Liver (tissue), 9 donors: ENCODE results near the gene SS18L1. TPM values are rescaled to one million over a fixed set of nuclear protein-coding genes. Genes with fewer than 3 reads are reported as not detected.

Experiments
- DNase-seq: peaks from one replicate; pipeline ENCODE4 v3.0.0-alpha.2; 2017; ENCODE audit warnings: low spot score
- H3K27ac ChIP-seq, 2 donors: one replicate each; pipeline ENCODE4 v1.7.0; 2013; ENCODE audit warnings: inconsistent platforms in 2 of 2, low read length in 2 of 2, control low read depth in 1 of 2, low read depth in 1 of 2, mild to moderate bottlenecking in 1 of 2
- H3K27me3 ChIP-seq, 4 donors: one replicate each; pipeline versions ENCODE4 v1.6.1 to v1.7.0; 2013; ENCODE audit warnings: low read length in 3 of 4, inconsistent platforms in 1 of 4, mild to moderate bottlenecking in 1 of 4, moderate library complexity in 1 of 4; ENCODE audit not compliant: control insufficient read depth in 4 of 4, insufficient read depth in 4 of 4
- H3K36me3 ChIP-seq, 4 donors: one replicate each; pipeline versions ENCODE4 v1.6.1 to v1.7.0; 2013; ENCODE audit warnings: low read length in 3 of 4, mild to moderate bottlenecking in 3 of 4, low read depth in 1 of 4, moderate library complexity in 1 of 4; ENCODE audit not compliant: control insufficient read depth in 4 of 4, insufficient read depth in 3 of 4
- H3K4me1 ChIP-seq, 4 donors: one replicate each; pipeline versions ENCODE4 v1.6.1 to v1.7.0; 2013; ENCODE audit warnings: low read length in 3 of 4, mild to moderate bottlenecking in 3 of 4, moderate library complexity in 1 of 4; ENCODE audit not compliant: control insufficient read depth in 4 of 4, insufficient read depth in 4 of 4
- H3K4me3 ChIP-seq, 3 donors: one replicate each; pipeline versions ENCODE4 v1.6.1 to v1.7.0; 2013; ENCODE audit warnings: low read length in 3 of 3, control low read depth in 1 of 3, low read depth in 1 of 3, mild to moderate bottlenecking in 1 of 3
- H3K9ac ChIP-seq, 2 donors: one replicate each; pipeline ENCODE4 v1.7.0; 2013; ENCODE audit warnings: low read length in 2 of 2, mild to moderate bottlenecking in 2 of 2, moderate library complexity in 2 of 2, control low read depth in 1 of 2, low read depth in 1 of 2
- H3K9me3 ChIP-seq, 4 donors: one replicate each; pipeline versions ENCODE4 v1.6.1 to v1.7.0; 2013; ENCODE audit warnings: low read length in 3 of 4; ENCODE audit not compliant: control insufficient read depth in 4 of 4
- EGR1 ChIP-seq, 2 donors: IDR thresholded peaks; 2 replicates each; pipeline ENCODE4 v1.6.1; 2016 to 2018; ENCODE audit warnings: antibody characterized with exemption in 2 of 2, low read depth in 2 of 2
- FOXA1 ChIP-seq: IDR thresholded peaks from 2 replicates; pipeline ENCODE4 v1.6.1; 2016; ENCODE audit warnings: antibody characterized with exemption
- GABPA ChIP-seq, 2 donors: IDR thresholded peaks in 1 of 2; conservative IDR thresholded peaks in 1 of 2; 2 replicates each; pipeline ENCODE4 v1.6.1; 2016; ENCODE audit warnings: antibody characterized with exemption in 2 of 2, mild to moderate bottlenecking in 1 of 2, moderate library complexity in 1 of 2
- HNF4A ChIP-seq, 2 donors: conservative IDR thresholded peaks; 2 replicates each; pipeline ENCODE4 v1.6.1; 2016; ENCODE audit warnings: antibody characterized with exemption in 2 of 2, mild to moderate bottlenecking in 2 of 2
- HNF4G ChIP-seq: IDR thresholded peaks from 2 replicates; pipeline ENCODE4 v1.6.1; 2016; ENCODE audit warnings: antibody characterized with exemption
- JUND ChIP-seq, 2 donors: IDR thresholded peaks; 2 replicates each; pipeline ENCODE4 v1.6.1; 2016; ENCODE audit warnings: antibody characterized with exemption in 2 of 2
- RAD21 ChIP-seq, 2 donors: IDR thresholded peaks; 2 replicates each; pipeline ENCODE4 v1.6.1; 2016; ENCODE audit warnings: antibody characterized with exemption in 2 of 2, mild to moderate bottlenecking in 2 of 2
- RXRA ChIP-seq, 2 donors: IDR thresholded peaks; 2 replicates each; pipeline ENCODE4 v1.6.1; 2017 to 2018; ENCODE audit warnings: antibody characterized with exemption in 2 of 2, mild to moderate bottlenecking in 1 of 2
- WGBS: extraction: QIAGEN DNeasy Blood & Tissue Kit; methylation state at CpG from one replicate; pipeline ENCODE4 v1.1.7; 2013; 5-methylcytosine and 5-hydroxymethylcytosine counted together
- polyA plus RNA-seq, 2 donors: library from polyadenylated mRNA; stranded (reverse) in 1 of 2; unstranded in 1 of 2; fragments of 200-250 nt in 1 of 2; fragments of >200 nt in 1 of 2; fragmentation: Nextera tagmentation in 1 of 2; extraction: Ambion mirVana in 1 of 2; gene quantifications; one replicate each; pipeline versions ENCODE4 v1.2.1 to v1.2.3, GENCODE V29; 2013 to 2015
- total RNA-seq, 2 donors: library from RNA; depleted of rRNA; stranded (reverse); fragments of >200 nt; gene quantifications; one replicate each; pipeline ENCODE4 v1.2.3, GENCODE V29; 2014
- TF ChIP-seq, protein P1 (sequence below): fragments of 150-350 bp; IDR thresholded peaks from 2 replicates; pipeline ENCODE4 v1.5.1; 2017; ENCODE audit warnings: improper control_type of control experiment, low read depth, low read length; ENCODE audit not compliant: missing input control
- TF ChIP-seq, protein P2 (sequence below): IDR thresholded peaks from 2 replicates; pipeline ENCODE4 v1.6.1; 2016; ENCODE audit warnings: antibody characterized with exemption, mild to moderate bottlenecking
- TF ChIP-seq, protein P3 (sequence below): IDR thresholded peaks from 2 replicates; pipeline ENCODE4 v1.6.1; 2016; ENCODE audit warnings: antibody characterized with exemption
- TF ChIP-seq, protein P4 (sequence below): IDR thresholded peaks from 2 replicates; pipeline ENCODE4 v1.6.1; 2016; ENCODE audit warnings: antibody characterized with exemption
- donor health status: healthy.
- donor health status: healthy.
- donor health status: healthy.
- donor health status: healthy.
- donor health status: healthy.

The SS18L1 gene
- total and polyA plus RNA-seq, 4 donors, result 6.1 to 24.3 (median 16.7) TPM

DNA sequence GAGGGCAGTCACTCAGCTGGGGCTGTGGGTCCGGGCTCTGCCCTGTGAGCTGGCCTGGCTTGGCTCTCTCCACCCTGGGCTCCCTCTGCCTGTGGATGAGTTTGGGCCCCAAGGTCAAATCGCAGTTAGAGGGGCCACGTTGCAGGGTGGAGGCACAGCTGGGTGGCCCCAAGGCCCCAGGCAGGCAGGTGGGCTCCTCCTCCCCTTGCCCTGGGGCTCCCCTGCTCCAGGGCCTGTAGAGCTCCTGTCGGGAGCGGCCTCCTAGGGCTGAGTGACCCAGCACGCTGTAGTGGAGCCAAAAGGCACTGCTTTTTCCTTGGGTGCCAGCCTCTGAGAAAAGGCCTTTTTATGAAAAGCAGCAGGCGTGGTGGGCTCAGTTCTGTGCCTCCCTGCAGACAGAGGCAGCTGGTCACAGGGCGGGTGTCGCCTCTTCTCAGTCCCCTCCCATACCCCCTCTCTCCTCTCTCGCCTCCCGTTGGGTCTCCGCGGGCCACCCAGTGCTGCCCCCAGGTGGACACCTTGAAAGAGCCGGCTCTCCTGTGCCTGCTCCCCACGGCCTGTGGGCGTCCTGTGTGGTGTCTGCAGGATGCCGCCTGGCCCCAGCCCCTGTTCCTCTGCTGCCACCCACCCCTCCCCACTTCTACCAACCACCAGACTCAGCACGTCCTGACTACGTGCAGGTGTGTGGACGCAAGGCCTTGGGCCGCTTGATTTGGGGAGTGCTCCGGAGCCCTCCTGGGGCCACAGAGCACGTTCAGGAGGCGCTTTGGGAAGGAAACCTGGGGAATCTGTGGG is 13.2 kb downstream of the SS18L1 start:
- no peaks in the 10 kb centered on the region for H3K9me3 ChIP-seq
- peaks cover 3 to 20% (median 6%) of the 10 kb centered on the region in 4 donors for H3K36me3 ChIP-seq
- peak; percentile 80 for DNase-seq
- H3K4me1 ChIP-seq, result peaks cover 4 to 39% (median 29%) of the 10 kb centered on the region in 4 donors
- 37% methylated on average over 24 of the region's 24 CpGs for WGBS
- no peak overlapping the region for H3K4me3 ChIP-seq
- no peaks in the 10 kb centered on the region for H3K27me3 ChIP-seq
- TF ChIP-seq HNF4A (conservative IDR thresholded peaks at IDR 0.05), result no peak
- TF ChIP-seq RAD21 (IDR thresholded peaks at IDR 0.05), result peak in 1 of 2 donors; percentile 82
- TF ChIP-seq, protein P1, sequence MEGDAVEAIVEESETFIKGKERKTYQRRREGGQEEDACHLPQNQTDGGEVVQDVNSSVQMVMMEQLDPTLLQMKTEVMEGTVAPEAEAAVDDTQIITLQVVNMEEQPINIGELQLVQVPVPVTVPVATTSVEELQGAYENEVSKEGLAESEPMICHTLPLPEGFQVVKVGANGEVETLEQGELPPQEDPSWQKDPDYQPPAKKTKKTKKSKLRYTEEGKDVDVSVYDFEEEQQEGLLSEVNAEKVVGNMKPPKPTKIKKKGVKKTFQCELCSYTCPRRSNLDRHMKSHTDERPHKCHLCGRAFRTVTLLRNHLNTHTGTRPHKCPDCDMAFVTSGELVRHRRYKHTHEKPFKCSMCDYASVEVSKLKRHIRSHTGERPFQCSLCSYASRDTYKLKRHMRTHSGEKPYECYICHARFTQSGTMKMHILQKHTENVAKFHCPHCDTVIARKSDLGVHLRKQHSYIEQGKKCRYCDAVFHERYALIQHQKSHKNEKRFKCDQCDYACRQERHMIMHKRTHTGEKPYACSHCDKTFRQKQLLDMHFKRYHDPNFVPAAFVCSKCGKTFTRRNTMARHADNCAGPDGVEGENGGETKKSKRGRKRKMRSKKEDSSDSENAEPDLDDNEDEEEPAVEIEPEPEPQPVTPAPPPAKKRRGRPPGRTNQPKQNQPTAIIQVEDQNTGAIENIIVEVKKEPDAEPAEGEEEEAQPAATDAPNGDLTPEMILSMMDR, result peak; percentile 57
- TF ChIP-seq, protein P2, sequence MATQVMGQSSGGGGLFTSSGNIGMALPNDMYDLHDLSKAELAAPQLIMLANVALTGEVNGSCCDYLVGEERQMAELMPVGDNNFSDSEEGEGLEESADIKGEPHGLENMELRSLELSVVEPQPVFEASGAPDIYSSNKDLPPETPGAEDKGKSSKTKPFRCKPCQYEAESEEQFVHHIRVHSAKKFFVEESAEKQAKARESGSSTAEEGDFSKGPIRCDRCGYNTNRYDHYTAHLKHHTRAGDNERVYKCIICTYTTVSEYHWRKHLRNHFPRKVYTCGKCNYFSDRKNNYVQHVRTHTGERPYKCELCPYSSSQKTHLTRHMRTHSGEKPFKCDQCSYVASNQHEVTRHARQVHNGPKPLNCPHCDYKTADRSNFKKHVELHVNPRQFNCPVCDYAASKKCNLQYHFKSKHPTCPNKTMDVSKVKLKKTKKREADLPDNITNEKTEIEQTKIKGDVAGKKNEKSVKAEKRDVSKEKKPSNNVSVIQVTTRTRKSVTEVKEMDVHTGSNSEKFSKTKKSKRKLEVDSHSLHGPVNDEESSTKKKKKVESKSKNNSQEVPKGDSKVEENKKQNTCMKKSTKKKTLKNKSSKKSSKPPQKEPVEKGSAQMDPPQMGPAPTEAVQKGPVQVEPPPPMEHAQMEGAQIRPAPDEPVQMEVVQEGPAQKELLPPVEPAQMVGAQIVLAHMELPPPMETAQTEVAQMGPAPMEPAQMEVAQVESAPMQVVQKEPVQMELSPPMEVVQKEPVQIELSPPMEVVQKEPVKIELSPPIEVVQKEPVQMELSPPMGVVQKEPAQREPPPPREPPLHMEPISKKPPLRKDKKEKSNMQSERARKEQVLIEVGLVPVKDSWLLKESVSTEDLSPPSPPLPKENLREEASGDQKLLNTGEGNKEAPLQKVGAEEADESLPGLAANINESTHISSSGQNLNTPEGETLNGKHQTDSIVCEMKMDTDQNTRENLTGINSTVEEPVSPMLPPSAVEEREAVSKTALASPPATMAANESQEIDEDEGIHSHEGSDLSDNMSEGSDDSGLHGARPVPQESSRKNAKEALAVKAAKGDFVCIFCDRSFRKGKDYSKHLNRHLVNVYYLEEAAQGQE, result no peak
- no peak for TF ChIP-seq FOXA1
- TF ChIP-seq GABPA (IDR thresholded peaks at IDR 0.05 in 1 of 2, conservative IDR thresholded peaks at IDR 0.05 in 1 of 2), result no peak
- peak overlapping the region; percentile 62 to 69 for H3K27ac ChIP-seq
- H3K9ac ChIP-seq, result peak overlapping the region in 1 of 2 donors; percentile 42

DNA sequence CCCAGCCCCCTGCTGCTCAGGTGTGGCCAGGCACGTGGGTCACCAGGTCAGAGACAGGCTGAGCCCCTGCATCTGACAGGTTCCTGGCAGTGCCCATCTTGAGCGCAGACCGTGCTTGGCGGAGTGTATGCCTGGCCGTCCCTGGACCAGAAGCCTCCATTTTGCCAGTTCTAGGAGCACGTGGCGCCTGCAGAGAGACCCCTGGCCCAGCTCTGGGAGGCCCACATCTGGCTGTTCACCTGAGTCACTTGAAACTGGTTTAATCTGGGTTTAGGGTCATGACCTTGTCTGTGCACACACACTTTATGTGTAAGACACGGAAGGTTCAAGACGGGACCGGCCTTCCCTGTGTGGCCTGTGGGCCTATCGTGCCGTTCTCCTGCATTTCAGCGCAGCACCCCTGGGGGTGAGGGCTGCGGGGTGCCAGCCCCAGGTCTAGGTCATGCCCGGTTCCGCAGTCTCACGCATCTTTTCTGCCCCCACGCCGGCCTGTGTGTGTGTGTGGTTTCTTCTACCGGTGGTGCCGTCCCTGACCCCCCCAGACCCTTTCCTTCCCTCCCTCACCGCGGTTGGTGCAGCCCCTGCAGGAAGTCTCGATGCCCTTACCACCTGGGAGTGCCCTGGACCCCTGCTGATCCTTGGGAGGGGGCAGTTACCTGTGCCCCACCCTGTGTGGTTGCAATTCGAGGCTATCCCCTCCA is 14.0 kb downstream of the SS18L1 start:
- H3K4me1 ChIP-seq, result peaks cover 4 to 38% (median 29%) of the 10 kb centered on the region in 4 donors
- no peak overlapping the region for H3K4me3 ChIP-seq
- H3K27ac ChIP-seq, result peak overlapping the region in 1 of 2 donors; percentile 11
- DNase-seq, result no peak
- TF ChIP-seq, protein P3, sequence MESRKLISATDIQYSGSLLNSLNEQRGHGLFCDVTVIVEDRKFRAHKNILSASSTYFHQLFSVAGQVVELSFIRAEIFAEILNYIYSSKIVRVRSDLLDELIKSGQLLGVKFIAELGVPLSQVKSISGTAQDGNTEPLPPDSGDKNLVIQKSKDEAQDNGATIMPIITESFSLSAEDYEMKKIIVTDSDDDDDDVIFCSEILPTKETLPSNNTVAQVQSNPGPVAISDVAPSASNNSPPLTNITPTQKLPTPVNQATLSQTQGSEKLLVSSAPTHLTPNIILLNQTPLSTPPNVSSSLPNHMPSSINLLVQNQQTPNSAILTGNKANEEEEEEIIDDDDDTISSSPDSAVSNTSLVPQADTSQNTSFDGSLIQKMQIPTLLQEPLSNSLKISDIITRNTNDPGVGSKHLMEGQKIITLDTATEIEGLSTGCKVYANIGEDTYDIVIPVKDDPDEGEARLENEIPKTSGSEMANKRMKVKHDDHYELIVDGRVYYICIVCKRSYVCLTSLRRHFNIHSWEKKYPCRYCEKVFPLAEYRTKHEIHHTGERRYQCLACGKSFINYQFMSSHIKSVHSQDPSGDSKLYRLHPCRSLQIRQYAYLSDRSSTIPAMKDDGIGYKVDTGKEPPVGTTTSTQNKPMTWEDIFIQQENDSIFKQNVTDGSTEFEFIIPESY, result no peak
- no peak for TF ChIP-seq JUND (IDR thresholded peaks at IDR 0.05)
- TF ChIP-seq, protein P4, sequence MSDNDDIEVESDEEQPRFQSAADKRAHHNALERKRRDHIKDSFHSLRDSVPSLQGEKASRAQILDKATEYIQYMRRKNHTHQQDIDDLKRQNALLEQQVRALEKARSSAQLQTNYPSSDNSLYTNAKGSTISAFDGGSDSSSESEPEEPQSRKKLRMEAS, result no peak
- no peak for TF ChIP-seq EGR1 (IDR thresholded peaks at IDR 0.05; ENCODE audit: low read depth in 2 of 2)
- TF ChIP-seq, protein P2, result no peak
- no peak for TF ChIP-seq FOXA1
- TF ChIP-seq HNF4G, result no peak
- TF ChIP-seq RXRA (IDR thresholded peaks at IDR 0.05), result no peak
- TF ChIP-seq HNF4A (conservative IDR thresholded peaks at IDR 0.05), result no peak
- WGBS, result 84% methylated on average over 25 of the region's 25 CpGs
- H3K9me3 ChIP-seq, result no peaks in the 10 kb centered on the region
- no peak overlapping the region for H3K9ac ChIP-seq
- H3K27me3 ChIP-seq, result no peaks in the 10 kb centered on the region
- peaks cover 3 to 20% (median 6%) of the 10 kb centered on the region in 4 donors for H3K36me3 ChIP-seq
